DOHH2 (cell line): ENCODE measurements around the gene CCNI.
"Not testable (repeated sequence)": the region's sequence is repeated elsewhere in the genome, so short reads cannot be mapped to it uniquely, and the experiment has no call there.

ENCODE experiments used
- H3F3A ChIP-seq: fragments of 200-600 bp; sonication (generic), shearing (Covaris generic); 2 replicates; pipeline ENCODE4 v1.6.0; 2016; ENCODE audit warnings: antibody characterized with exemption, mild to moderate bottlenecking; ENCODE audit not compliant: control insufficient read depth, insufficient read depth
- H3K27ac ChIP-seq: fragments of 200-600 bp; sonication (generic); 2 replicates; pipeline ENCODE4 v1.5.1; 2014; ENCODE audit warnings: low read depth, mild to moderate bottlenecking, low read length, moderate library complexity
- H3K27me3 ChIP-seq: fragments of 200-600 bp; sonication (generic); 2 replicates; pipeline ENCODE4 v1.6.1; 2014; ENCODE audit warnings: mild to moderate bottlenecking, low read length, mixed read lengths; ENCODE audit not compliant: control insufficient read depth
- H3K36me3 ChIP-seq: fragments of 200-600 bp; sonication (generic); 2 replicates; pipeline ENCODE4 v1.6.1; 2014; ENCODE audit warnings: mild to moderate bottlenecking, low read length, moderate library complexity, mixed read lengths; ENCODE audit not compliant: control insufficient read depth
- H3K4me1 ChIP-seq: fragments of 200-600 bp; sonication (generic); 2 replicates; pipeline ENCODE4 v1.6.1; 2014; ENCODE audit warnings: mild to moderate bottlenecking, low read length, mixed read lengths; ENCODE audit not compliant: control insufficient read depth
- H3K4me2 ChIP-seq: fragments of 200-600 bp; sonication (generic); 2 replicates; pipeline ENCODE4 v1.6.0; 2014; ENCODE audit warnings: mild to moderate bottlenecking, low read length, moderate library complexity
- H3K4me3 ChIP-seq: fragments of 200-600 bp; sonication (generic); 2 replicates; pipeline ENCODE4 v1.5.1; 2014; ENCODE audit warnings: mild to moderate bottlenecking, low read length, mixed read lengths
- H3K79me2 ChIP-seq: fragments of 200-600 bp; sonication (generic); 2 replicates; pipeline ENCODE4 v1.6.1; 2014; ENCODE audit warnings: mild to moderate bottlenecking, low read length, mixed read lengths; ENCODE audit not compliant: control insufficient read depth
- H3K9me2 ChIP-seq: fragments of 200-600 bp; sonication (generic); replicated peaks from 2 replicates; pipeline ENCODE4 v1.6.1; 2014; ENCODE audit warnings: mild to moderate bottlenecking, low read length, mixed read lengths; ENCODE audit not compliant: control insufficient read depth
- H3K9me3 ChIP-seq: fragments of 200-600 bp; sonication (generic); 2 replicates; pipeline ENCODE4 v1.6.1; 2014; ENCODE audit warnings: antibody characterized with exemption, low read length, mixed read lengths; ENCODE audit not compliant: control insufficient read depth, insufficient read depth
- H4K20me1 ChIP-seq: fragments of 200-600 bp; sonication (generic); 2 replicates; pipeline ENCODE4 v1.6.0; 2014; ENCODE audit warnings: low read depth, mild to moderate bottlenecking, antibody characterized with exemption, low read length, moderate library complexity; ENCODE audit not compliant: control insufficient read depth, insufficient read depth
- EZH2phosphoT487 ChIP-seq: fragments of 200-600 bp; sonication (generic); IDR thresholded peaks from 2 replicates; pipeline ENCODE4 v1.6.1; 2017; ENCODE audit warnings: borderline replicate concordance, mild to moderate bottlenecking, antibody characterized with exemption, low read length, moderate library complexity, mixed read lengths
- TF ChIP-seq, protein P1 (sequence below): fragments of 200-600 bp; sonication (generic); IDR thresholded peaks from one replicate; pipeline ENCODE4 v1.5.1; 2014; ENCODE audit warnings: antibody characterized with exemption, mild to moderate bottlenecking, low read depth, low read length; ENCODE audit not compliant: poor library complexity, severe bottlenecking

CCNI gene

DNA sequence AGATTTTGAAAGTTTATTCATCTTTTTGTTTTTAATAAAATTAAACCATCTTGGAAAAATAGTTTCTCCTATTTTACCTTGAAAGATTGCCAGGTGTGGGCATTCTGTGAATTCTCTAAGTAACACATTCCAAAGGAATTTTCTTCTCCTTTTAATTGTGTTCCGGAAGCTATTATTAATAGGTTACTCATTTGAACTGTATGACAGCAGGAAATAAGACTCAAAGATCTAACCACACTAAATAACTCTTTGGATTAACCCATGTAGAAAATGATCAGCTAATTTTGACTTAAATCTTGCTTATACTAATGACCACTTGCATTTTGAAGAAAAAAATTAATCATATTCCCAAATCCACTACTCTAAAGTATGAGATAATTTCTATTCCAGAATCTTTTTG lies 17.6 kb upstream of the CCNI start:
- Histone ChIP-seq H3K4me3 (no peak overlapping the region), H4K20me1 (no peaks in the 10 kb centered on the region), H3K4me2 (no peak overlapping the region), H3K27me3 (no peaks in the 10 kb centered on the region), H3K36me3 (no peaks in the 10 kb centered on the region), H3K79me2 (no peaks in the 10 kb centered on the region), H3F3A (peaks cover 2% of the 10 kb centered on the region), H3K4me1 (peaks cover 26% of the 10 kb centered on the region), H3K9me2 (no peaks in the 10 kb centered on the region), H3K27ac (no peak overlapping the region), H3K9me3 (no peaks in the 10 kb centered on the region)
- TF ChIP-seq, protein P1, sequence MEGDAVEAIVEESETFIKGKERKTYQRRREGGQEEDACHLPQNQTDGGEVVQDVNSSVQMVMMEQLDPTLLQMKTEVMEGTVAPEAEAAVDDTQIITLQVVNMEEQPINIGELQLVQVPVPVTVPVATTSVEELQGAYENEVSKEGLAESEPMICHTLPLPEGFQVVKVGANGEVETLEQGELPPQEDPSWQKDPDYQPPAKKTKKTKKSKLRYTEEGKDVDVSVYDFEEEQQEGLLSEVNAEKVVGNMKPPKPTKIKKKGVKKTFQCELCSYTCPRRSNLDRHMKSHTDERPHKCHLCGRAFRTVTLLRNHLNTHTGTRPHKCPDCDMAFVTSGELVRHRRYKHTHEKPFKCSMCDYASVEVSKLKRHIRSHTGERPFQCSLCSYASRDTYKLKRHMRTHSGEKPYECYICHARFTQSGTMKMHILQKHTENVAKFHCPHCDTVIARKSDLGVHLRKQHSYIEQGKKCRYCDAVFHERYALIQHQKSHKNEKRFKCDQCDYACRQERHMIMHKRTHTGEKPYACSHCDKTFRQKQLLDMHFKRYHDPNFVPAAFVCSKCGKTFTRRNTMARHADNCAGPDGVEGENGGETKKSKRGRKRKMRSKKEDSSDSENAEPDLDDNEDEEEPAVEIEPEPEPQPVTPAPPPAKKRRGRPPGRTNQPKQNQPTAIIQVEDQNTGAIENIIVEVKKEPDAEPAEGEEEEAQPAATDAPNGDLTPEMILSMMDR: no peak
- no peak for TF ChIP-seq EZH2phosphoT487

DNA sequence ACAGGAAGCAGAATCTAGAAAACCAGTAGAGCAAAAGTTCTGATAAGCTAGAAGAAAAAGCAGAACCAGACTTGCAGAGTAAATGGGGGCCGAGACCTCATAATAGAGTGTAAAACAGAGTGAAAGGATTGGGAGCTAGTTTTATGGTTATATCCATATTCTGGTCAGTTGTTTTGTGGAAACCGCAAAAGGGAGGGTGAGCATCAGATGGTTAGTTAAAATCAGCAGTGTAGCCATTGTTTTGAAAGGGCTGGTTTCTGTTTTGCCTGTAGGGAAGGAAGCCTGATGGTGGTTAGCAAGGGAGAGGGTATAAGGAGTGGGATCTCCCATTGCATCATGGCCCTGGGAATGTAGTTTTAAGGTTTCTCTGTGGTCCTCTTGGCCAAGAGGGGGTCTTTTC lies 17.2 kb upstream of the CCNI start:
- Histone ChIP-seq H3K4me3 (no peak overlapping the region), H3K9me2 (no peaks in the 10 kb centered on the region), H3K4me1 (peaks cover 26% of the 10 kb centered on the region), H3K9me3 (no peaks in the 10 kb centered on the region), H3K27me3 (no peaks in the 10 kb centered on the region), H3K27ac (no peak overlapping the region), H3K4me2 (no peak overlapping the region), H3F3A (peaks cover 2% of the 10 kb centered on the region), H3K79me2 (no peaks in the 10 kb centered on the region), H3K36me3 (no peaks in the 10 kb centered on the region), H4K20me1 (no peaks in the 10 kb centered on the region)
- no peak for TF ChIP-seq EZH2phosphoT487
- TF ChIP-seq, protein P1: no peak

DNA sequence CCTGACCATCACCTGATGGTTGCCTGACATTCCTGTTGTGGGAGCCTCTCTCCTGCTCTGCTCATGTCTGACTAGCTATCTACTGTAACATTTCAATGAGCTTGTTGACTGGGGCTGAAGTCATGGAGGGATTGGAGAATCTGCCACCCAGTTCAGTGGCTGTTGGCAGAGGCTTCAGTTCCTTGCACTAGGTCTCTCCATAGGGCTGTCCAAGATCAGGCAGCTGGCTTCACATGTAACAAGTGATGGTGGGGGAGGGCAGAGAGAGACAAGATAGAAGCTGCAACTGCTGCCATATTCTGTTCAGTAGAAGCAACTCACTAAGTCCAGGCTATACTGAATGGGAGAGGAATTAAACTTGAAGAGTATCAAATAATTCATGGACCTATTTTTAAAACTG lies 14.1 kb upstream of the CCNI start:
- H3K27me3 ChIP-seq: no peaks in the 10 kb centered on the region
- peaks cover 2% of the 10 kb centered on the region for H3F3A ChIP-seq
- no peaks in the 10 kb centered on the region for H3K36me3 ChIP-seq
- TF ChIP-seq EZH2phosphoT487: no peak
- TF ChIP-seq, protein P1: no peak
- no peak overlapping the region for H3K27ac ChIP-seq
- H3K9me3 ChIP-seq: no peaks in the 10 kb centered on the region
- H4K20me1 ChIP-seq: no peaks in the 10 kb centered on the region
- H3K4me2 ChIP-seq: no peak overlapping the region
- no peaks in the 10 kb centered on the region for H3K79me2 ChIP-seq
- peaks cover 15% of the 10 kb centered on the region for H3K4me1 ChIP-seq
- no peaks in the 10 kb centered on the region for H3K9me2 ChIP-seq
- H3K4me3 ChIP-seq: no peak overlapping the region

DNA sequence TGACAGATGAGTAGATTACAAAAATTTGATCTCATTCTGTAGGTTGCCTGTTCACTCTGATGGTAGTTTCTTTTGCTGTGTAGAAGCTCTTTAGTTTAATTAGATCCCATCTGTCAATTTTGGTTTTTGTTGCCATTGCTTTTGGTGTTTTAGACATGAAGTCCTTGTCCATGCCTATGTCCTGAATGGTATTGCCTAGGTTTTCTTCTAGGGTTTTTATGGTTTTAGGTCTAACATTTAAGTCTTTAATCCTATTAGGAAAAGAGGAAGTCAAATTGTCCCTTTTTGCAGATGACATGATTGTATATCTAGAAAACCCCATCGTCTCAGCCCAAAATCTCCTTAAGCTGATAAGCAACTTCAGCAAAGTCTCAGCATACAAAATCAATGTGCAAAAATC lies 11.2 kb upstream of the CCNI start:
- H3K27me3 ChIP-seq, H3K9me3 ChIP-seq, H3K79me2 ChIP-seq, H3F3A ChIP-seq, H3K4me2 ChIP-seq, H3K4me1 ChIP-seq, H3K9me2 ChIP-seq, H3K27ac ChIP-seq, H3K36me3 ChIP-seq, H4K20me1 ChIP-seq, H3K4me3 ChIP-seq: not testable (repeated sequence)
